GM18861 (cell line): ENCODE data around the gene CRYGN.
A peak's percentile ranks its signal among the peaks of the same experiment; 100 is the strongest.

Experiments
- ATAC-seq: cut with Tn5 transposase; IDR thresholded peaks from one replicate; pipeline ENCODE4 v1.9.1; 2021; ENCODE audit not compliant: unreplicated experiment

CRYGN gene

DNA sequence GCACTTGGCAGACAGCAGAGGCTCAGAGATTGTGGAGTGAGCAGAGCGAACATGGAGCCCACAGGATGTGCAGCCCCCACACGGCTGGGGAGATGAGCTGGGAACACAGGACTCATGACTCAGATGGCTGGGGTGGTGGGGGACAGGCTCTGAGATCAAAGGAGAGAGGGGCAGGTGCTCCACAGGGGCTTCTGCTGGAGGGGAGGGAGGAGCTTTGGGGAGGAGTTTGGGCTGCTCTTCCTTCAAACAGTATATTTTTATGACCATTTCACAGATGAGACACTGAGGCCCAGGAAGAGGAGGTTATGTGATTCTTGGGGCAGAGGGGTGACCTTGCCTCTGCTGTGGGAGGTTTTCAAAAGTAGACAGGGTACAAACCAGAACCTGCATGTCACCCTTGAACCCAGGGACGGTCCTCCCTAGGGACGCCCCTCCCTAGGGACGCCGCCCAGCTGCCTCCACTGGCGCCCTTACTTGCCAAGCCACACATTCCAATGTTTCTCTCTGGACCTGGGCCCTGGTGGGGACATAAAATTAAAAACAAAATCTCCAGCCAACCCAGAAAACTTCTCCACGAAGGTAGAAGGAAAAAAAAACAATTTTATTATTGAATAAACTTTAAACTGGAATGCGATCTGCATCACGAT, 981 bp upstream of the CRYGN start:
- ATAC-seq: no peak

DNA sequence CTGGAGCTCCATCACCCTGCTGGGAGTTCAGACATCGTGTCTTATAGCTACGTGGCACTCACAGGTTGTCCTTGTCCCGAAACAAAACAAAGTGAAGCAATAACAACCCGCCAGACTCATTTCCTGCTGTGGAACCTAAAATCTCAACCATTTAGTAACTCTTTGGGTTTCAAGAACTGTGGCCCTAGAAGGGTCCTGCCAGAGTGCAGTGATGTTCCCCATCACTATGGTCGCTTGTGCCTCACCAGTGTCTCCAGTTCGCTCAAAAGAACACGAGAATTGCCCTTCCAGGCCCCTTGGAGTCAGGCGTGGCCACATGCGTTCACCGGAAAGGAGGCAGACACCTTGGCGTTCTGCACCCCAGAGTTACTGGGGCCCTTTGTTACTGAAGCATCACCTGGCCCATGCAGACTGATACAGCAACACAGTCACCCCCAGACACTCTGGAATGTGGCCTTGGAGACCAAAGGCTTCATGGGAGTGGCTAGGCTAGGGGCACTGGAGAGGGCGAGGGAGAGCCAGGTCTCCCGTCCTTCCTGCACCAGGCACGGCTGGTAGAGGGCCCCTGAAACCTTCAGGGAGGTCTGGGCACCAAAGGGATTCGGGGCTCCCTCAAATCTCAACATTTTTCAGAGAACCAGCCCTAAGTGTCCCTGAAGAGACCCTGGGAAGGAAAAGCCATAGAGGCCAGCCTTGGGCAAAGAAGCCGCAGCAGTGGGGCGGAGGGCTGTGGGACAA, 908 bp downstream of the CRYGN start:
- no peak for ATAC-seq

DNA sequence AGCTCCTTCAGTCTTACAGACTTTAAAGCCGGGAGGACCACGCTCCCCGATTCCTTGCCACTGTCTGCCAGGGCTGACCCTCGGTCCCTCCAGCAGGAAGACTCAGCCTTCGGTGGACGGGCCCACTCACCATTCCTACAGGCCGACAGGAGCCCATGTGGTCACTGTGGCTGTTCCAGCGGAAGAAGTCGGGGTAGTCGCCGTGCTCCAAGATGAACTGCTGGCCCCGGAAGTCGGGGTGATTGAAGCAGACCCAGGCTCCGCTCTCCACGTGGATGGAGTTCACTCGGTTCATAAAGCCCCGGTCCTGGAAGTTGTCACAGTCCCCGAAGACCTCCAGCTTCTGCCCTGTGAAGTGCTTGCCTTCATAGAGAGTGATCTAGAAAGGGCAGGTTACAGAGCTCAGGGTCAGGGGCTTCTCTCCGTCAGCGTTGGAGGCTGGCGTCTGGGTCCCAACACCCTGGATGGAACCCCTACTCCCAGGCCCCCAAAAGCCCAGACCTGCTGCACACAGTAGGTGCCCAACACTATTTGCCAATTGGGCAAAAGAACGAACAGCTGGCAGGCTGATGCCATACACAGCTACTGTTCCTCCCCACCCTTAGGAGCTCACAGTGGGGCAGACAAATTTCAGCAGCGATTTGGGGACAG, 1.9 kb downstream of the CRYGN start:
- no peak for ATAC-seq

DNA sequence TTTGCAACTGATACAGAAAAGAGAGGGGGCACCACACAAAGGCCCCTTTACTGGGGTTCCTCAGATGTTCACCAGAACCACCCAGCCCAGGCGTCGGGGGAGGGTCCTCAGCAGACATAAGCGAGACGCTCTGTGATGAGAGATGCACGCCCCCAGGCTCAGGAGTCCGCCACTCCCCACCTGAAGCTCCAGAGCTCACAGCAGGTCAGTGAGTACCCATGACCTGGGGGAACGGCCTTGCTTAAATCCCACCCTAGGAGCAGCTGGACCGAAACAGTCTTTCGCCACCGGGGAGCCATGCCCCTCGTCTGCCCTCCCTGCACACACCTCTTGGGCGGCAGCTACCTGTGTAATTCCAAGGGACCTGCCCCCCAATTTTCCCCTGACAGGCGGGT, 2.8 kb downstream of the CRYGN start:
- ATAC-seq: no peak

DNA sequence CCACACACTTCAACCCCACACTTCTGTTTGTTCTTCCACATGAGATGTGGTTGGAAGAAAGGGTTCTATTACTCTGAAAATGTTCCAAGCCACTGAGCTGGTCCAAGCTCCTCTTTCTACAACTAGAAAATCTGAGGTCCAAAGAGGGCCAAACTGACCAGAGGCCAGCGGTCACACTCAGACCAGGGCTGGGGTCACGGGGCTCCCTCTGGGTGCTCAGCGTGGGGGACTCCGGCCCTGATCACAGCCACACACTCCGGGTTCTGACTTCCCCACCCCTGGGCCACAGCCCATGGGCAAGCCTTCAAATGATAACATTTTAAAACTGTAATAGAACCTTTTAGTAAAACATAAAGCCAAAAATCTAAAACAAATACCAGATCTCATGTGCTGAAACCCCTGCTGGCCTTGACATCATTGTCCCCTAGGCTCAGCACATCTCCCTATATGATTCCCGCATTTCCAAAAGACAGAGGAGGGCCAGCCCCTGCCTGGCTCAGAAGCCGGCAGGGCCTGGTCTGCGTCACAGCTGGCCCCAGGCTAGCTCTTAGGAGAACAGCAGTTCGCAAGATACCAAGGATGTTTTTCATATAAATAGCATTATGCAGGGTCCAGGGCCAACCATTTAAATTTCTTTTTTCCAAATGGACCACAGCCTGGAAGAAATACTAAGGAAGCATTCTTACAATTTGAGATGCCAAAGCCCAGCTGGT, 3.3 kb downstream of the CRYGN start:
- ATAC-seq: no peak

DNA sequence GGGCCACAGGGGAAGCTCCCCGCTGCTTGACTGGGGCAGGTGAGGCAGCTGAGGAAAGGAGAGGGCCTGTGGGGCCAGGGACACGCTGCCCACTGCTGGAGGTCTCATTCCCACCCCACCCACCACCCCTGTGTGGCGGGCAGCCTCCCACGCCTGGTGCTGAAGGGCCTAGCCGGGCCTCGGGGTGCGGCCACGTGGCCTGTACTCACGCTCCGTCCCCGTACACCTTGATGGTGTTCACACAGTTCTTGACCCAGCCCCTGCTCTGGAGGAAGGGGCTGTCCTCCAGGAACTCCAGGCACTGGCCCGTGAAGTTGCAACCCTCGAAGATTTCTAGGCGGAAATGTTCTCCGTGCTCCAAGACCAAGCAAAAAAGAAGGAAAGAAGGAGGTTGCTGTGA, 4.0 kb downstream of the CRYGN start:
- no peak for ATAC-seq

DNA sequence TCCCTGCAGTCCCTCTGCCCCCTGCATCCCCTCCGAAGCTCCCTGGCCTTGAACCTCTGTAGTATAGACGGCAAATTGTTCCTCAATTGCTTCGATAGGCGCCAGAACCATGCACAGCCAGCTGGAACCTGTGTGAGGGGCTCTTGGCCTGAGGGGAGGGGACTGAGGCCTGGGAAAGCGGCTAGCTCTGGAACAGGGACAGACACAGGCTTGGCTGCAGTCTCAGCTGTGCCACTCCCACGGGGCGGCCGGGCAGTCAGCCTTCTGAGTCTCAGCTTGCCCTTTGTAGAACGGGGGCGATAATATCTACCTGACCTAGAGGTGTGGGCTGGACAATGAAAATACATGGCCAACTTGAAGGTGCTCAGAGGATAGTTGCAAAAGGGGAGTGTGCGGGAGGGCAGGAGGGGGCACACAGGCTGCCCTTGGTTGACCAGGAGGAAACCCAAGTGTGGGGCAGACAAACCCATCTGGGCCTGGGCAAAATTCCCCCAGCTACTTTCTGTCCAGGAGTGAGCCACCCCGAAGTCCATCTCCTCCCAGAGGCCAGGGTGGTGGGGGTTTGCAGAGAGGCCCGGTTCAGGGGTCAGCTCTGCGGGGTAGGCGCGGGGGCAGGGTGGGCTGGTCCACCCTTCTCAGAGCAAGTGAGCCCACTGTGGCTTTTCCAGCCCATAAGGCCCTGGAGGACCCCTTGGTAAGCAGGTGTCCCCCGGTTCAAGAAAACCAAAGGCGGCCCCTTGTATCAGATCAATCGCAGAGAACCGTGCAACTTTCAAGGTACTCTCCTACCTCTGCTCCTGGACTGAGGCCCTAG, 4.6 kb downstream of the CRYGN start:
- ATAC-seq: no peak

DNA sequence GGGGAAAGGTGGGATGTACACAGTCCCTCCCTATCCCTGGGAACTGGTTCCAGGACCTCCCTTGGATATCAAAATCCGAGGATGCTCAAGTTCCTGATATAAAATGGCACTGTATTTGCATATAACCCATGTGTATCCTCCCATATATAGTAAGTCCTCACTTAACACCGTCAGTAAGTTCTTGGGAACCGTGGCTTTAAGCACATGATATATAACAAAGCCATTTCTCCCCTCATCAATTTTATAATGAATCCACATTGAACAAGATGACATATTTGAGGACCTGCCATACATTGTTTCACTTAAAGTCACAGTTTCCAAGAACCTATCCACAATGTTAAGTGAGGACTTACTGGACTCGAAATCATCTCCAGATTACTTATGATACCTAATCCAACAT, 5.4 kb downstream of the CRYGN start:
- ATAC-seq: no peak

DNA sequence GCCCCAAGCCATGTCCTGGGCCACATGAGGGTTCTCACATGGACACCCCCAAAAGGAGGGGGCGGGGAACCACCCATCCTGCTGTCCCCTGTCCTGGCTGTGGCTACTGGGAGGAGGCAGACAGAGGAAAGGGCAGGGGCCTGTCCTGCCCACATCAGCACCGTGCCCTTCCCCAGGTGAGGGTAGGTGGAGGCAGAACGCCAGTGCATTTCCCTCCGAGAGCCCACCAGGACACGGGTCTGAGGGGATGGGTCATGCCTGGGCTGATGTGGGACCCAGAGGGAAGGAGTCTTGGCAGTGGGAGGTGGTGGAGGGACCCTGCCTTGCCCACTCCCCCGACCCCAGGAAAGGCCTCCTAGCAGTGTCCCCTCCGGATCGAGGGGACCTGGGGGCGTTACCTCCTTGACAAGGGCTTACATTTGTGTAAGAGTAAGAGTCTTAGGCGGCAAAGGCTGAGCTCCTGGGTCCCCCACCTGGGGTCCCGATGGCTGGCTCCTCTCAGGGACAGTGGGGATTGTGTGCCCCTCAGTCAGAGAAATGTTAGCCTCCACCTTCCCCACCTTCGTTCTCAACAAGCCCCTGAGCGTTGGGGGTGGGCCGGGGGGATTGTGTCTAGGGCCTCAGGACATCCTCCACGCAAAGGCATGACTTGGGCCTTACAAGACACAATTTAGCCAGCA, 6.1 kb downstream of the CRYGN start:
- ATAC-seq: no peak

DNA sequence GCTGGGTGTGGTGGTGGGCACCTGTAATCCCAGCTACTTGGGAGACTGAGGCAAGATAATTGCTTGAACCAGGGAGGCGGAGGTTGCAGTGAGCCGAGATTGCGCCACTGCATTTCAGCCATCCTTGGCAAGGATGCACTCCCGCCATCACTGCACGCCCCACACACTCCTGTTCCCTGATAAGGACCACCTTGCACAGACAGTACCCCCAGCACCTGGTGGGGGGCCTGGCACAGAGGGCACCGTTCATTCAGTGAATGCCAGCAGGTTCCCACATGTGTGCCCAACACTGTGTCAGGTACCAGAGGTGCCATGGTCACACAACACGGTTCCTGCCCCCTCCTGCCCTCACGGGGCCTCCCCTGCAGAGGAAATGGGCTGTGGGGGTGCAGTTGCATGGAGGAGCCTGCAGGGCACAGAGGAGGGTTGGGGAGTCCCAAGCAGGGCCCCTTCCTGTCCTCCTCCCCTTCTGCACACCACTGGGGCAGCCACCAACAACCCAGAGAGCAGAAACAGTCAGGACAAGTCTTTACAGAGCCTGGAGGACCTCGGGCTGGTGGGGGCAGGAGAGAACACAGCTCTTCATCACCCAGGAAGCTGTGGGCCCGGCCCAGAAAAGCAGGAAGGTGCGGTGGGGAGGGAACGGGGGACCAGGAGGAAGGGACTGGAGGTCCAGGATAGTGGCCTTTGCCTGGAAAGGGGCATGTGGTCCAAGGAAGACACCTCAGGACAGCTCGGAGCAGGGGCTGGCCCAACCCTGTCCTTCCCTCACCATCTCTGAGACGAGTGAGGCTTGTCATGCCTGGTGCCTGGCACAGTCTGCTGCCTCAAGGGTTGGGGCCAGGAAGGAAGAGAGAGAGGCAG, 7.1 kb downstream of the CRYGN start:
- peak; percentile 74 for ATAC-seq

DNA sequence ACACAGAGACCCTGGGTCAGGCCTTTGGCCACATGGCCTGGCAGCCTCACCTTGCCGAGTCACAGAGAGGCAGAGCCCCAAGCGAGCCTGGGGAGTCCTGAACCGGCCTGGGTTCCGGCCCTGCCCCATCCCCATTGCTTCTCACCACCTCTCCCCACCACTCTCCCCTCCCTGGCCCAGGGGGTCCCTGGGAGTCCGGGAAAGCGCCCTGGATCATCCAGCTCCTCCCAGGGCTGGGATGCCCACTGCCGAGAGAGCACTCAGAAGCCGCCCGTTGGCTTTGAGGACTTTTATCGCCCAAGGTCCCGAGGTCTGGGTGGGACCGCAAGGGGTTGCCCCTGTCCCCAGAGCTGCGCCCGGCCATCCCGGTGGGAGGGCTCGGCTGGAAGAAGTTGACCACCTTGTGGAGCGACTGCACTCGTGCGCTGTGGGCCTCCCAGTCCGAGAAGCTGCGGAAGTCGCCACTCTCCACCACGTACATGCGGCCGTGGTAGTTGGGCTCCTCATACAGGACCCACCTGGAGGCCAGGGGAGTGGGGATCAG, 8.1 kb downstream of the CRYGN start:
- no peak for ATAC-seq

DNA sequence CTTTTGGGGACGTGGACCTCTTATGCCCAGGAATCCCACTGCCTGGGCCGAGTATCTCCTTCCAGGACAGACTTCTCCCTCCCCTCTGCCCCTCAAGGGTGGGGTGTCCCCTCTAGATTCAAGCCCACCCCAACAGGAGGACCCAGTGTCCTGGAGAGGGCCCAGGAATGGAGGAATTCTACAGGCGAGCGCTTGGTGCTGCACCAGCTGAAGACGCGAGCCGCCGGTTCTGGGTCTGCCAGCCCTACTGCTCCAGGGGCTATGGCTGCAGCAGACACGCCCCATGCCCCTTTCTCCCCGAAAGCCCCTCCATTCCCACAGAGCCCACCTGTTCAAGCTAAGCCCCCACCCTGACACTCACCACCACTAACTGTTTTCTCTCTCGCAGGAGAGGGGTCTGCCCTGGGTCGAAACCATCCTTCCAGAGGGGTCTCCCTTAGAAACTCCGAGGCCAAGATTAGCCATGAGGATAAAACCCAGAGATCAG, 8.6 kb downstream of the CRYGN start:
- ATAC-seq: no peak

DNA sequence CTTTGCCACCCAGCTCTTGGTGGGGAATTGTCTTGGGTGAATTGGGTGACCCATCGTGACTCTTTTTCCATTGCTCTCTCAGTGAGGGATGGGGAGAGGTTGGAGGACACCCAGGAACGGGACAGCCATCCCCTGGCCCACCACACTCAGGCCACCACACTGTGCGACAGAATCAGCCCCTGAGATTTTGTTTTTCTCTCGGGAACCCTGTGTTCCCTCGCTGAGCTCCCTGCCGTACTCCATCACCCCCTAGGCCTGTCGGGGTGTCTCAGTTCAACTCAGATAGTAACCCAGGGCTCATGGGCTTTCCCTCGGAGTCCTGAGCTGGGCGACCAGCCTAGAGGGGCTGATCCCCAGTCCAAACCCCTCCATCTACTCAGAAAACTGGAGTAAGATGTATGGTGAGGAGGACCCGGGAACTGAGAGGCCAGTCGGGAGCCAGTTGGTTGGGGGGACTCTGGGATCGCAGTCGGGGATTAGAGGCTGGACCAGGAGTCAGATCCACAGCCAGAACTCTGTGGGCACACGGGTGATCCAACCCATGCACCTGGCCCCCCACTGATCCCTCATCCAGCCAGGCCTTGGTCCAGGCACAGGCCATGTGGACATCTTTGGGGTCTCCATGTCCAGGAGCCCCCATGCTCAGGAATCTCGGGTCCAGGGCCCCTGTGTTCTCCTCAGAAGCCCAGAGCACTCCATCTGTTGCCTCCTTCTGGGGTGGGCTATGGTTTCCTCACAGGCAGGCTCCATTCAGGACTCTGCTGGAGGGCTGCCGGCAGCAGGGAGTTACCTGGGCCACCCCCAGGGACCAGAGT, 9.3 kb downstream of the CRYGN start:
- no peak for ATAC-seq

DNA sequence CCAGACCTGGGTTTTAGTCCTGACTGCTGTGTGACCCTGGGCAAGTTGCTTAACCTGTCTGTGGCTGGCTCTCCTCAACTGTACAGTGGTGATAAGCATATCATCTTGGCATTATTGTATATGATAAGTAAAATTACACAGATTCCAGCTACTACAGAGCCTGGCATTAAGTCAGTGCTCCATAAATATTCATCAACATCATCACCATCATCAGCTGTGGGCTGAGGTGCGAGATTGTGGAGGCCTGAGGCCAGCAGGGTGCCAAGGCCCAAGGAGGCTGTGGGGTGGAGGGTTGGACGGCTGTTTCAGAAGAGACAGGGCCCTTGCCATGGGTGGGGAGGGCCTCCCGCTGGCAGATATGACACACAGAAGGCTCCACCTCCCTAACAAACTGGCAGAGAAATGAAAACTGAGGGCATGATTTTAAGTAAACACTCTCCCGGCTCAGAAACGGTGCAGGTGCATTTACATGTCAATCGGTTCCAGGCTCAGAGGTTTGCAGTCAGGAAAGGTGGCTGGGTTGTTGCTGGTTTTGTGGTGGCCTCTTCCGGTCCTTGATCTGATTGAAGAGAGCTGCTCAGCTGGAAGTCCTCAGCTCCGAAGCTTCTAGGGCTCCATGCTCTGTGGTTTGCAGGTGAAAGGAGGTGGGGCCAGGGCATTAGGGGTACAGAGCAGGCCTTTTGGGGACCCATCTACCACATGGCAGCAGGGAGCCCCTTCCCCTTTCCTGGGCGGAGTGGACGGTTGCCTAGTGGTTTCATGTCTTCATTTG, 10.2 kb downstream of the CRYGN start:
- peak; percentile 51 for ATAC-seq

DNA sequence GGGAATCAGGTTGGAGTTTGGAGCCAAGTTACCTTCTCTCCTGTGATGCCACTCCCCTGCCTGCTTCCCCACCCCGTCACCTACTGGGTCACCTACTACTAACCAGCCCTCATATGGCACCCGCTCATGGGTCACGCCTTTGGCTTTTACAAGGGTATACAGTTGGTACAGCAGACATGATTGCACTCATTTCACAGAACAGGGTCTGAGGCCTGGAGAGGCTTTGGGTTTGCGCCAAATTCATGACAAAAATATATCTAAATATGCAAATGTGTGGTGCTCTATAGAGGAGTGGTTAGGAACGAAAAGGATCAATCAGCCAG, 10.7 kb downstream of the CRYGN start:
- no peak for ATAC-seq

DNA sequence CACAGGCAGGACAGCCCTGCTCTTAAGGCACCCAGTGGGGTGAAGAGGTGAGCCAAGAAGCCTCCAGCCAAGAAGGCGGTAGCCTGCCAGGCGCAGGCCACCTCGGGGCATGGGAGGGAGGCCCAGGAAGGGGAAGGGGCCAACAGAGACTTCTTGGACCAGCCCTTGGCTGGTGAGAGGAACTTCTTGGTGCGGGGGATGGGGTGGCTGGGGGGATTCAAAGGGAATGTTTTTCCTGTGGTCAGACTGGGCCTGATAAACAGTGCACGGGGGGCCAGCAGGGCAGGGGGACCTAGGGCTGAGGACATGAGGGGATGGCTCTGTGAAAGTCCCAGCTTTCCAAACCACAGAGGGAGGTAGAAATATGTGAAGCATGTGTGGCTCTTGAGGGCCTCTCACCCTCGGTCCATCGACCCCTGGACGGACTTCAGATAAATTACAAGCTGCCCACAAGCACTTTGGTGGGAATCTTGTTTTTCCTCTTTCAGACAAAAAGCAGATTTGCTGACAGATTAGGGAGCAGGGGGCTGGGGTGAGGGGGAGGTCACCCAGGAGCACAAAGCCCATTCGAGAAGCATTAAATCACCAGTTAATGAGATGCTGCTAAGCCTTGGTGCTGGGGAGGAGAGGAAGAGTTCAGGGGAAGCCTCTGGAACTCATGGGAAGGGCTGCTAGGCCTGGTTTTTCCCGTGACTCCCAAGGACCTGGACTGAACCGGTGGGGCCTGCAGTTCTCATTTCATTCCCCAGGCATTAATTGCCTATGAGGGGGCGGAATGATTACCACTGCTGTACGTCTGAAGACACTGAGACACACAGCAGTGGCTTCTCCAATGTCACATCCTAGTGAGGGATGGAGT, 11.3 kb downstream of the CRYGN start:
- no peak for ATAC-seq
